GM19467 (cell line): ENCODE data around the gene DNAH17.
A peak's percentile ranks its signal among the peaks of the same experiment; 100 is the strongest.
"Not testable (repeated sequence)": the region's sequence is repeated elsewhere in the genome, so short reads cannot be mapped to it uniquely, and the experiment has no call there.

Source experiments
- ATAC-seq: cut with Tn5 transposase; IDR thresholded peaks from one replicate; pipeline ENCODE4 v1.9.1; 2021; ENCODE audit warnings: mild to moderate bottlenecking, moderate library complexity; ENCODE audit not compliant: unreplicated experiment

DNAH17 gene

DNA sequence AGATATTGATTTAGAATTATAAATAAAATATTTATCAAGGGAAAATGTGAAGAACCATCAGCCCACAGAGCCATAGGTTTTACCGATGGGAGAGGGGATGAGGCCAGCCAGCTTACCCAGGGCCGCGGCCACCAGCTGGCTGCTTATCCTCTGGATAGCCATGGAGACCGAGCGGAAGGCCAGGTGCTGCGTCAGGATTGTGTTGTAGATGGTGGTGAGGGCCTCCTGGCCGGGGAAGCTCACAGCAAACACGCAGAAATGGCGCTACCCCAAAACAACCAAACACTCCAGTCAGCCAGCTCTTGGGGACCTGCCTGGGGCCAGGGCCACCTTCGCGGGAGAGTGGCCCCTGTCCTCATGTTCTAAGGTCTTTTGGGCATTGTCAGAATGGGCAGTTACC, 97.8 kb downstream of the DNAH17 start:
- ATAC-seq, result no peak

DNA sequence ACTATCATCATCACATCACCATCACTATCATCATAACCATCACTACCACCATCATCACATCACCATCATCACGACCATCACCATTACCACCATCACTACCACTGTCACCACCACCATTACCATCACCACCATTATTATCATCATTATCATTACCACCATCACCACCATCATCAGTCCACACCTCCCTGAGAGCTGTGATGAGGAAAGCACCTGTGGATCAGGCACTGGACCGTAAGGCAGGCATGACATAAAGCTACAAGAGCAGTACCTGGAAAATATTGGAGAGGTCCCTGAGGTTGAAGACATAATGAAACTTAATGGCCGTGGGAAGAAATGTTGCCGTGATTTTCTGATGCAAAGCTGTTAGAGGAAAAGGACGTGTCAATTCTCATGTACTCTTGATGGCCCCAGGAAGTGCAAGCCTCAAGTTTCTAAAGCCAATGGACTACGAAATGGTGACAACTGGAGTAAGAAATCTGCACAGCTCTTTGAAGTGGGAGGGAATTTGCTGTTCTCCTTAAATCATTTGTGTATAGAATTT, 98.4 kb downstream of the DNAH17 start:
- ATAC-seq, result no peak

- ATAC-seq, result no peak
These were observed 99.1 kb downstream of the DNAH17 start for GRCh38 chr17:78477913-78478756.

DNA sequence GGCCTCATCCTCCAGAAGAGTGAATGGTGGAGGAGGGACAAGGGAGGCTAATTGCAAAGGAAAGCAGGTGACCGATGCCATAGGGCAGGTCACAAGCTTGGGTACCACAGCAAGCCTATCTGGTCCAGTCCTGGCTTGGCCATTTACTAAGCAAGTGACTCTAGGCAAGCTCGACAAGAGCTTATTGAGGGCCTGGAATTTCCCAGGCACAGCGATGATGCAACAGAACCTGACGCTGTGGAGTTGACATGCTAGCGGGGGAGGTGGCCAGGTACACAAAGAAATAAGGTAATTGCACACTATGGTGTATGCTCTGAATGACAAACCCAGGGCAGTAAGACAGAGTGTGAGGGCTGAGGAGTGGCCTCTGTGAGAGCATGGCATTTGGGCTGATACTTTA, 100.2 kb downstream of the DNAH17 start:
- ATAC-seq, result no peak

- no peak for ATAC-seq
These were observed 101.0 kb downstream of the DNAH17 start for GRCh38 chr17:78476149-78476548.

DNA sequence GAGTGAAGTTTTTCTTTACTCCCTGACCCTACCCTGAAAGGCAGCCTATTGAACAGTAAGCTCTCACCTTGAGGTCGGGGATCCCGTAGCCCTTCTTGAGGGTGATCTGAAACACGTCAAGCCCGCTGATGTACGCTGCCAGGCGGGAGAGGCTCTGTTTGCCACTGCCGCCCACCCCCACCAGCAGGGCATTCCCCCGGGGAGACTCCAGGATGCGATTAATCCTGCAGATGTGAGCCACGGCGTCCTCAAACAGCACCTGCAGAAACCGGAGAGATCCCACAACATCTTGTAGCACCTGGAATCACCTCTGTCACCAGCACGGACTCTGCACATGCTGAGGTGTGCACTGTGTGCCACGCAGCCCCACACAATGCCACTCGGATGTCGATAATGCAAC, 102.0 kb downstream of the DNAH17 start:
- ATAC-seq, result no peak

DNA sequence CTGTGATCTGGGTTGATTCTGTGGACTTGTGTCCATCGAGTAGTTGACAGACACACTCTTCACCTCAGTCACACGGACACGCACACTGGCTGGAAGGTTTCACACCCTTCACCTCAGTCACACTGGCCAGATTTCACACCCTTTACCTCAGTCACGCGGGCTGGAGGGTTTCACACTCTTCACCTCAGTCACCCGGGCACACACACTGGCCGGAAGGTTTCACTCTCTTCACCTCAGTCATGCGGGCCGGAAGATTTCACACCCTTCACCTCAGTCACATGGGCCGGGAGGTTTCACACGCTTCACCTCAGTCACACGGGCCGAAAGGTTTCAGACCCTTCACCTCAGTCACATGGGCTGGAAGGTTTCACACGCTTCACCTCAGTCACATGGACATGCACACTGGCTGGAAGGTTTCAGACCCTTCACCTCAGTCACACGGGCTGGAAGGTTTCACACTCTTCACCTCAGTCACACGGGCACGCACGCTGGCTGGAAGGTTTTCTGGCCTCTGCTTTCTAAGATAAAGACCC, 102.5 kb downstream of the DNAH17 start:
- peak; percentile 51 for ATAC-seq

- ATAC-seq, result no peak
These were observed 103.1 kb downstream of the DNAH17 start for GRCh38 chr17:78473951-78474613.

- no peak for ATAC-seq
These were observed 104.9 kb downstream of the DNAH17 start for GRCh38 chr17:78472035-78472905.

- ATAC-seq, result no peak
These were observed 105.6 kb downstream of the DNAH17 start for GRCh38 chr17:78471635-78472034.

GRCh38 chr17:78469443-78469842, 107.8 kb downstream of the DNAH17 start:
- ATAC-seq, result no peak

DNA sequence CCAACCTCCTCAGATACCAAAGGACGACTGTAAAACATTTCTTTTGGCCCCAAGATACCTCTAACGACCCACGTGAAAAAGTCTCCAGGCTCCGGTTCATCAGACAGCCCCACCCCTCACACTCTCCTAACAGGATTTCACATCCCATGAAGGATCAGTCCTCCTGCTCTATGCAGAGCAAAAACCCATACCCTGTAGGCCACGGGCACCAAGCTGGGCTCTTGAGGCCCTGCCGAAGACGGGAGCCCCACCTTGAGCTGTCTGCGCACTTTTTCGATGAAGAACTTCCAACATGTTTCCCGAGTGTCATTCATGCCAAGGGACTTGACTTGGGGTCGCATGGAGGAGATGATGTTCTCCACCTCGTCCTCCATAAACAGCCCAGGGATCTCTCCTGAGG, 108.8 kb downstream of the DNAH17 start:
- ATAC-seq, result no peak

DNA sequence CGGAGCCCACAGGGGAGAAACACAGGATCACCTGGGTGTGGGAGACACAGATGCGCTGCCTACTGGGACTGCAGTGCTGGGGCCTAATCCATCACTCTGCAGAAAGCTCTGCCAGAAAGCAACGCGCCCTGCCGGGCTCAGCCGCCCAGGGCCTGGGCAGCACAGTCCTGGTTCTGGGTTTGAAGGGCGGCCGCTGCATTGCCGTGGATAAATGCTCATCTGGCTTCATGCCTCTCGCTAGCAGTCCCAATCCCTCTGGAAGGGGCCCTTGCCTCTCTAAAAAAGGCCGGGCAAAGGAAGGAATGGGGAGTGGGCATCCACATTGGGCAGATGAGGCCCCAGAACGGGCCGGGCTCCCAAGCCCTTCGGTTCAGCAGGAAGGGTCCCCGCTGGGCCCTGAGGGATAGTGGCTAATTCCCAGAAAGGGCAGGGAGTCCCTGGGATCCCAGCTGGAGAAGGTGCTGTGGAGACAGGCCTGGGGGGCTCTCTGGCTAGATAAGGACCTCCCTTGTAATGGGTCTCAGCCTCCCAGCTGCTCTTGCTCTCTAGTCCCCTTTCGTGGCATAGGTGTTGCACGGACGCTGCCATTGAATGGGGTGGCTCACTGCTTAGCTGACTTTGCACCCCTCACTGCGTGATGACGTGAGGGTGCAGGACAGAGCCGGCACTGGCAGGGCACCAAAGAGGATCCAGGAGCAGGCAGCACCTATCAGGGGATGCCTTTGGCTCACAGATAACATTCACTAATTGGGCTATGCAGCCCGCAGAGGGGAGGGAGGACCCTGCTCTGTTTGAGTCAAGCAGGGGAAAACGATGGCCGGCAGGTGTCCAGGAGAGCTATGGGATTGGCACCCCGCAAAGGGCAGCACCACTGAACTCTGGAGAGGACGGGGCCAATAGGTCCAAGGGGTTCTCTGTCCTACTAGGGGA, 110.1 kb downstream of the DNAH17 start:
- no peak for ATAC-seq

- not testable (repeated sequence) for ATAC-seq
These were observed 110.9 kb downstream of the DNAH17 start for GRCh38 chr17:78466109-78466785.

- ATAC-seq, result no peak
These were observed 115.0 kb downstream of the DNAH17 start for GRCh38 chr17:78462148-78462547.

GRCh38 chr17:78461799-78462053, 115.5 kb downstream of the DNAH17 start:
- no peak for ATAC-seq

DNA sequence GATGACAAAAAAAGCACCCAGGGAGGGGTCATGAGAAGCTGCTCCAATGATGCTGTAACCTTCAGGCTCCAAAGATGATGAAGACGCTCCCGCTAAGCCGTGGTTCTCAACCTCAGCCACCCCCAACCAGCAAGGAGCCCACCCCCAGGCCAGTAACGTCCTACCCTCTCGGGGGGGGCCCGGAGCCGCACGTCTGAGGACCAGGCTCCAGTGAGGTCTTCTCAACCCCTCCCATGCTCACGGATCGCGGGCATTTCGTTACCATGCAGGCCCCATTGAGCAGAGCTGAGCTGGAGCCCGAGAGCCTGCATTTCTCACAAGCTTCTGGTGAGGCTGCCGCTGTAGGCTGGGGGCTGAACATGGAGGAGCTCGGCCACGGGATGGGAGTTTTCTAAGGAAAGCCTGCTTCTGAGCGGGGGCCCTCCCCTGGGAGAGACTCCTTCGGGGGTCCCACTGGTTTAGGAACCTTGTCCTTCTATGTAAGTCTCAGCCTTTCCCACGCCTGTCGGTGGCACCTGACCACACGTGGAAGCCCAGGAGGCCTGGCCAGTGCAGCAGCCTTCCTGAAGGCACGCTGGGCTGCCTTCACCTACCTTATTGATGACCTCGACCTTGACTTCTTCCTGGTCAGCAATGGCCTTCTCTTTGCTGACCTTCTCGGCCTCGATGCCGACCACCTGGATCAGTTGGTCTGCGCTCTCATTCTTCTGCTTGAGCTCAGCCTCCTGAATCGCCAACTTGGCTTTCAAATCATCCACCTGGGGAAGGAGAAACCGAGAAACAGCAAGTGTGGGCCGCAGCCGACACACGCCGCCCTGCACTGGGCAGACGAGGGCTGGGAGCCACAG, 116.0 kb downstream of the DNAH17 start:
- no peak for ATAC-seq

GRCh38 chr17:78460176-78460675, 117.0 kb downstream of the DNAH17 start:
- no peak for ATAC-seq
